A673 (cell line): ENCODE results near the gene TOE1. TPM values are rescaled to one million over a fixed set of nuclear protein-coding genes. Genes with fewer than 3 reads are reported as not detected.

ENCODE experiments used
- BruUV-seq: library from RNA; stranded (reverse); fragments of 400-500 nt; replicated peaks from 2 replicates; lab custom pipeline; 2021; lab: Mats Ljungman, UMichigan
- CTCF ChIA-PET: fragments of 300-600 bp; sonication (Branson Sonifier 250); formaldehyde crosslinking; loops from one replicate; lab custom pipeline; 2022; ENCODE audit warnings: antibody characterized with exemption; lab: Charles Lee
- POLR2A ChIA-PET: fragments of 300-600 bp; sonication (Branson Sonifier 250); formaldehyde crosslinking; loops from one replicate; lab custom pipeline; 2022; ENCODE audit warnings: antibody characterized with exemption; ENCODE audit not compliant: low non-redundant PET; lab: Charles Lee
- DNase-seq: peaks from one replicate; pipeline ENCODE4 v3.0.0-alpha.2; 2015; ENCODE audit warnings: low spot score
- H3K27ac ChIP-seq: fragments of 200-600 bp; sonication (generic); 2 replicates; pipeline ENCODE4 v1.5.1; 2016; ENCODE audit warnings: mixed run types, low read depth, mild to moderate bottlenecking, mixed read lengths, antibody characterized with exemption, low read length; ENCODE audit not compliant: poor library complexity, severe bottlenecking
- H3K27me3 ChIP-seq: fragments of 200-600 bp; sonication (generic); replicated peaks from 2 replicates; pipeline ENCODE4 v1.6.1; 2017; ENCODE audit warnings: mixed run types, low read depth, mild to moderate bottlenecking, mixed read lengths, antibody characterized with exemption, low read length; ENCODE audit not compliant: insufficient read depth, poor library complexity
- H3K36me3 ChIP-seq: fragments of 200-600 bp; sonication (generic); 2 replicates; pipeline ENCODE4 v1.6.1; 2016; ENCODE audit warnings: mixed run types, mild to moderate bottlenecking, mixed read lengths, antibody characterized with exemption, low read length; ENCODE audit not compliant: insufficient read depth, poor library complexity, severe bottlenecking
- H3K4me1 ChIP-seq: fragments of 200-600 bp; sonication (generic); 2 replicates; pipeline ENCODE4 v1.6.1; 2017; ENCODE audit warnings: mixed run types, mild to moderate bottlenecking, mixed read lengths, antibody characterized with exemption, low read length; ENCODE audit not compliant: insufficient read depth, poor library complexity, severe bottlenecking
- H3K4me3 ChIP-seq: fragments of 200-600 bp; sonication (generic); 2 replicates; pipeline ENCODE4 v1.5.1; 2016; ENCODE audit warnings: low read depth, mixed run types, mild to moderate bottlenecking, mixed read lengths, low read length; ENCODE audit not compliant: poor library complexity, severe bottlenecking
- H3K9me3 ChIP-seq: fragments of 200-600 bp; sonication (generic); 2 replicates; pipeline ENCODE4 v1.6.1; 2016; ENCODE audit warnings: mixed run types, low read depth, mild to moderate bottlenecking, mixed read lengths, antibody characterized with exemption, low read length; ENCODE audit not compliant: poor library complexity, severe bottlenecking
- CTCF ChIP-seq: fragments of 300-800, 200-600 bp; sonication (generic); conservative IDR thresholded peaks from 2 replicates; pipeline ENCODE4 v1.5.1; 2017; ENCODE audit warnings: low read depth, mild to moderate bottlenecking, antibody characterized with exemption, low read length, moderate library complexity, mixed read lengths
- EZH2 ChIP-seq: fragments of 200-600 bp; sonication (generic); IDR thresholded peaks from 2 replicates; pipeline ENCODE4 v1.6.1; 2017; ENCODE audit warnings: borderline replicate concordance, low read depth, mild to moderate bottlenecking, mixed read lengths, antibody characterized with exemption, low read length; ENCODE audit not compliant: poor library complexity, severe bottlenecking
- intact Hi-C: fragments of 100-400 bp; cut with micrococcal nuclease; formaldehyde crosslinking; loops from one replicate; pipeline ENCODE4 v1.10.0; 2022; ENCODE audit not compliant: unreplicated experiment
- total RNA-seq: library from RNA; stranded (reverse); gene quantifications from 2 replicates; pipeline ENCODE4 v1.2.3, GENCODE V29; 2021

TOE1 gene
- total RNA-seq, 1 experiment from 2014 or later, result 20.6 TPM

DNA sequence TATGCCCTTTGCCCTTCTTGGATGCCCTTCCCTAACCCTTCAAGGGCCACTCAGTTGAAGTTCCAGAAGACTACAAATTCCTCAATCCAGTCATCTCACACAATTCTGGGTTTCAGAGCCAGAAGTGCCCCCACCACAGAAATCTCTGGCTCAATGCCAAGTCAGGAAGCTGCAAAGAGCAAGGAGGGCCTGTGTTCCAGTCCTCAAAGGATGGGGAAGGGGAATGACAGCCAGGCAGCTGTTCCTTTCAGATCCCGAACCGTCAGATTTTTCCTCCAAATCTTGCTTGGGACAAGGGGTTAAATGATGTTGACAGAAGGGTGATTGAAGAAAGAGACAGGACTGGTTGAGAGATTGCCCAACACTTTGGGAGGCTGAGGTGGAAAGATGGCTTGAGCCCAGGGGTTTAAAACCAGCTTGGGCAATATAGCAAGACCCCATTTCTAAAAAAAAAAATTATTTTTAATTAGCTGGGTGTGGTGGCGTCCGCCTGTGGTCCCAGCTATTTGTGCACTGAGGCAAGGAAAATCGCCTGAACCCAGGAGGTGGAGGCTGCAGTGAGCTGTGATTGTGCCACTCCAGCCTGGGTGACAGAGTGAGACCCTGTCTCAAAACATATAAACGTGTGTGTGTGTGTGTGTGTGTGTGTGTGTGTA is 14.0 kb upstream of the TOE1 start:
- Histone ChIP-seq H3K4me1 (peaks cover 26% of the 10 kb centered on the region), H3K27me3 (no peaks in the 10 kb centered on the region), H3K9me3 (no peaks in the 10 kb centered on the region), H3K36me3 (no peaks in the 10 kb centered on the region), H3K4me3 (peak overlapping the region; percentile 33), H3K27ac (no peak overlapping the region)
- DNase-seq, result no peak
- ChIA-PET POLR2A (no interaction called here), CTCF (no interaction called here)
- TF ChIP-seq CTCF (no peak), EZH2 (no peak)
- BruUV-seq, result no TSS peak
- intact Hi-C loops, result no loop called here

DNA sequence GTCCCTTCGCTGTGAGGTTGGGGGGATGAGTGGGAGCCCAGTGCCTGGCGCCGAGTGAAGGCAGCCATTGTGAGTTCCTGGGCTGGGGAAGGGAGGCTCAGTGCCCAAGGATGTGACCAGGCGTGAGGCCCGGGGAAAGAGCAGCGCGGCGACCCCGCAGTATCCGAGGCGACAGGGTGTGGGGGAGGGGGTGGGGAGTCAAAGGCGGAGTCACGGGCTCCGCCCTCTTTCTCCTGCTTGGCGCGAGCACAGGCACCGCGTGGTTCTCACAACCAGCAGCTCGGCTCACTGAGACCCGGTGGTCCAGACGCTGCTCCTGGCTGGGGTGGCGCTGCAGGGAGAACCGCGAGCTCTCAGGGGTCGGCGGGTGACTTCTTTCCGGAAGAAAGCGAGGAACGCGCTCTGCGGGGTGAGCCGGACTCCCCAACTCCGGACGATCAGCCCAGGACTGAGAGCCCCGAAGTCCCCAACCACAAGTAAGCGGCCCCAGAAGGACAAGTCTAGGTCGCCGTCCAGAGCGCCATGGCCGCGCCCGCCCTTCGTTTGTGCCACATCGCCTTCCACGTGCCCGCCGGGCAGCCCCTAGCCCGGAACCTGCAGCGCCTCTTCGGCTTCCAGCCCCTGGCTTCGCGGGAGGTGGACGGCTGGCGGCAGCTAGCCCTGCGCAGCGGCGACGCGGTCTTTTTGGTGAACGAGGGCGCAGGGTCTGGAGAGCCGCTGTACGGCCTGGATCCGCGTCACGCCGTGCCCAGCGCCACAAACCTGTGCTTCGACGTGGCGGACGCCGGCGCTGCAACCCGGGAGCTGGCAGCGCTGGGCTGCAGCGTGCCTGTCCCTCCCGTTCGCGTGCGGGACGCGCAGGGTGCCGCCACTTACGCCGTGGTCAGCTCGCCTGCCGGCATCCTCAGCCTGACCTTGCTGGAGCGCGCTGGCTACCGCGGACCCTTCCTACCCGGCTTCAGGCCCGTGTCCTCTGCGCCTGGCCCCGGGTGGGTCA is 13.0 kb upstream of the TOE1 start, which contains the start of gene HPDL:
Gene HPDL (plus strand): TSS at position 269 of the 997 bp plus-strand sequence. CDS start 254 bp downstream, at position 523.
- peak within 1 kb of the TSS; percentile 57 for H3K27ac ChIP-seq
- intact Hi-C loops, result no loop called here
- no peaks in the 10 kb centered on the region for H3K27me3 ChIP-seq
- DNase-seq, result peak; percentile 71
- CTCF ChIA-PET, result interaction anchor here (1.1 kb wide), 1 partner anchor 23 kb away, joined by 10 read pairs; no protein-coding TSS in a partner anchor
- no peaks in the 10 kb centered on the region for H3K36me3 ChIP-seq
- peak within 1 kb of the TSS; percentile 33 for H3K4me3 ChIP-seq
- BruUV-seq, result no TSS peak
- no peak for TF ChIP-seq EZH2
- no peak for TF ChIP-seq CTCF
- no peaks in the 10 kb centered on the region for H3K9me3 ChIP-seq
- POLR2A ChIA-PET, result no interaction called here
- peaks cover 26% of the 10 kb centered on the region for H3K4me1 ChIP-seq

- CTCF ChIA-PET, result interaction anchor here (1.1 kb wide), 1 partner anchor 24 kb away, joined by 10 read pairs; no protein-coding TSS in a partner anchor
- Histone ChIP-seq H3K36me3 (no peaks in the 10 kb centered on the region), H3K4me1 (peaks cover 26% of the 10 kb centered on the region), H3K4me3 (no peak overlapping the region), H3K27ac (peak overlapping the region; percentile 33), H3K27me3 (no peaks in the 10 kb centered on the region), H3K9me3 (no peaks in the 10 kb centered on the region)
- intact Hi-C loops, result no loop called here
- TF ChIP-seq CTCF (no peak), EZH2 (no peak)
- DNase-seq, result peak; percentile 46
- BruUV-seq, result no TSS peak
- POLR2A ChIA-PET, result no interaction called here
Observed at GRCh38 chr1:45327644-45328515, 12.1 kb upstream of the TOE1 start.
